ENCODE measurements around the gene GTPBP4.

Gene GTPBP4

GRCh38 chr10:1020460-1020859, 32.2 kb downstream of the GTPBP4 start:
- no peak overlapping the region for H3K9ac ChIP-seq (ENCODE audit: low read depth in 1 of 2, low read length in 2 of 2)
- H3K27me3 ChIP-seq (ENCODE audit: control insufficient read depth in 2 of 2, insufficient read depth in 2 of 2, low read length in 2 of 2): no peaks in the 10 kb centered on the region
- no peaks in the 10 kb centered on the region for H3K9me3 ChIP-seq (ENCODE audit: control insufficient read depth in 2 of 2, low read length in 2 of 2)
- H3K4me1 ChIP-seq (ENCODE audit: control insufficient read depth in 2 of 2, insufficient read depth in 2 of 2, low read length in 2 of 2): no peaks in the 10 kb centered on the region
- peaks cover 28 to 29% of the 10 kb centered on the region in 2 donors for H3K36me3 ChIP-seq (ENCODE audit: control insufficient read depth in 2 of 2, insufficient read depth in 2 of 2, low read length in 2 of 2)
- no peak overlapping the region for H3K27ac ChIP-seq (ENCODE audit: low read depth in 2 of 2, low read length in 2 of 2)
- no peak overlapping the region for H3K4me3 ChIP-seq (ENCODE audit: low read length in 2 of 2)

DNA sequence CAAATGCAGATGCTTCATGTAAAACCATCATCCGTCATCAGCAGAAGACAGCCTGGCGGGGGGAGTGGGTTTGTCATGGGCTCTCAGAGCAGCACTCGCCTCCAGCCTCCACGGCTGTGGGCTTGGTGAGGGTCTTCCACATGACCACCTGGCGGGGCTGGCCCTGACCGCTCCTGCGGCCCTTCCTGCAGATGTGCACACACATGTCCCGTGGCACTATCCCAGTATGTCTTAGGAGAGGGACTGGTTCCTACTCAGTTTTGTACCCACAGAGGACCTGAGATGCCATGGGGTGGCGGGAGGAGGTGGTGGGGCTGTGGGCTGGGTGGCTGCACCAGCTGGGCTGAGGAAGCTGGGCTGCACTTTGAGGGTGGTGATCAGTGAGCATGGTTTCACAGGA, 32.7 kb downstream of the GTPBP4 start:
- H3K27ac ChIP-seq (ENCODE audit: low read depth in 2 of 2, low read length in 2 of 2): no peak overlapping the region
- H3K9me3 ChIP-seq (ENCODE audit: control insufficient read depth in 2 of 2, low read length in 2 of 2): no peaks in the 10 kb centered on the region
- peaks cover 24 to 25% of the 10 kb centered on the region in 2 donors for H3K36me3 ChIP-seq (ENCODE audit: control insufficient read depth in 2 of 2, insufficient read depth in 2 of 2, low read length in 2 of 2)
- H3K27me3 ChIP-seq (ENCODE audit: control insufficient read depth in 2 of 2, insufficient read depth in 2 of 2, low read length in 2 of 2): no peaks in the 10 kb centered on the region
- no peak overlapping the region for H3K9ac ChIP-seq (ENCODE audit: low read depth in 1 of 2, low read length in 2 of 2)
- no peak overlapping the region for H3K4me3 ChIP-seq (ENCODE audit: low read length in 2 of 2)
- no peaks in the 10 kb centered on the region for H3K4me1 ChIP-seq (ENCODE audit: control insufficient read depth in 2 of 2, insufficient read depth in 2 of 2, low read length in 2 of 2)

DNA sequence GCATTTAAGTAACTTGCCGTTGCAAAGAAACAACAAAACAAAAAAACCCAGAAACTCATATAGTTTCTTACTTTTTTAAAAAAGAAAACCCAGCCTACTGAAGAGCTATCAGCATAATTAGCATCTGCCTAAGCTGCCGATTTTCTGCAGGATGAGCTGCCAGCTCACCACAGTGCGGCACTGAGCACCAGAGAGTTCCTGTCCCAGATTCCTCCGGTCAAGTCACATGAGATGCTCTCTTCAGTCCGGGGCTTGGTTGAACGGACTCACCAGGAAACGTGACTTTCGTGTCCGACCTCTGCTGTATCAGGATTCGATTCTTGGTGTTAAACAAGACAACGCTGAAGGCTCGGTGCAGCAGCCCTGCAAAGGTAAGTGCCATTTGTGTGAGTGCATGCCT, 34.2 kb downstream of the GTPBP4 start:
- H3K9ac ChIP-seq (ENCODE audit: low read depth in 1 of 2, low read length in 2 of 2): no peak overlapping the region
- no peak overlapping the region for H3K4me3 ChIP-seq (ENCODE audit: low read length in 2 of 2)

GRCh38 chr10:1024103-1024502, 35.9 kb downstream of the GTPBP4 start:
- no peaks in the 10 kb centered on the region for H3K9me3 ChIP-seq (ENCODE audit: control insufficient read depth in 2 of 2, low read length in 2 of 2)
- H3K27me3 ChIP-seq (ENCODE audit: control insufficient read depth in 2 of 2, insufficient read depth in 2 of 2, low read length in 2 of 2): no peaks in the 10 kb centered on the region
- H3K9ac ChIP-seq (ENCODE audit: low read depth in 1 of 2, low read length in 2 of 2): no peak overlapping the region
- no peak overlapping the region for H3K27ac ChIP-seq (ENCODE audit: low read depth in 2 of 2, low read length in 2 of 2)
- no peak overlapping the region for H3K4me3 ChIP-seq (ENCODE audit: low read length in 2 of 2)
- no peaks in the 10 kb centered on the region for H3K4me1 ChIP-seq (ENCODE audit: control insufficient read depth in 2 of 2, insufficient read depth in 2 of 2, low read length in 2 of 2)
- H3K36me3 ChIP-seq (ENCODE audit: control insufficient read depth in 2 of 2, insufficient read depth in 2 of 2, low read length in 2 of 2): peaks cover 4 to 9% of the 10 kb centered on the region in 2 donors

More for the DNA sequence above, 34.2 kb downstream of the GTPBP4 start:
- H3K27ac ChIP-seq (ENCODE audit: low read depth in 2 of 2, low read length in 2 of 2): no peak overlapping the region
- H3K27me3 ChIP-seq (ENCODE audit: control insufficient read depth in 2 of 2, insufficient read depth in 2 of 2, low read length in 2 of 2): no peaks in the 10 kb centered on the region
- H3K4me1 ChIP-seq (ENCODE audit: control insufficient read depth in 2 of 2, insufficient read depth in 2 of 2, low read length in 2 of 2): no peaks in the 10 kb centered on the region
- peaks cover 11 to 13% of the 10 kb centered on the region in 2 donors for H3K36me3 ChIP-seq (ENCODE audit: control insufficient read depth in 2 of 2, insufficient read depth in 2 of 2, low read length in 2 of 2)
- H3K9me3 ChIP-seq (ENCODE audit: control insufficient read depth in 2 of 2, low read length in 2 of 2): no peaks in the 10 kb centered on the region

- no peak within 1 kb of the TSS for H3K9ac ChIP-seq (ENCODE audit: low read depth in 1 of 2, low read length in 2 of 2)
- peaks cover 0 to 1% of the 10 kb centered on the region in 2 donors for H3K36me3 ChIP-seq (ENCODE audit: control insufficient read depth in 2 of 2, insufficient read depth in 2 of 2, low read length in 2 of 2)
- H3K9me3 ChIP-seq (ENCODE audit: control insufficient read depth in 2 of 2, low read length in 2 of 2): no peaks in the 10 kb centered on the region
- no peaks in the 10 kb centered on the region for H3K4me1 ChIP-seq (ENCODE audit: control insufficient read depth in 2 of 2, insufficient read depth in 2 of 2, low read length in 2 of 2)
- no peaks in the 10 kb centered on the region for H3K27me3 ChIP-seq (ENCODE audit: control insufficient read depth in 2 of 2, insufficient read depth in 2 of 2, low read length in 2 of 2)
- no peak within 1 kb of the TSS for H3K27ac ChIP-seq (ENCODE audit: low read depth in 2 of 2, low read length in 2 of 2)
- no peak within 1 kb of the TSS for H3K4me3 ChIP-seq (ENCODE audit: low read length in 2 of 2)
These were observed 37.4 kb downstream of the GTPBP4 start, which contains the start of gene IDI2 for GRCh38 chr10:1025683-1026082. IDI2 (minus strand) TSS chr10:1025859; CDS start chr10:1024723, 1,136 bp downstream.

DNA sequence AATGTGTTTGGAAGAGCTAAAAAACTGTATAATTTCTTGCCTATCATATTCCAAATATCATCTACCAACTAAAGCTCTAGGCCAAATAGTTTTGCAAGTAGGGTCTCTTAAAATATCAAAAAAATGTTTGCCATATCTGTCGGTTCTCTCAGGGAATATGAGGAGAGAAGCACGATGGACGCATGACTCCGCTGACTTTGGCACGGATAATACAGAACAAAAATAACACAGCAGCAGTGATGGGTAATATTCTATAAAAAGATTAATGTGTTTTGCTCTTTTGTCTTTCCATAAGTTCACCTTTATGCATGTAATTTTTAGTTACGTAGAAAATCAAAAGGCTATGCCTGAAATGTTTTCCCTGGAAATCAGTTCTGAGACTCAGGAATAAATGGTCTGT, 38.3 kb downstream of the GTPBP4 start:
- H3K27me3 ChIP-seq (ENCODE audit: control insufficient read depth in 2 of 2, insufficient read depth in 2 of 2, low read length in 2 of 2): no peaks in the 10 kb centered on the region
- H3K4me1 ChIP-seq (ENCODE audit: control insufficient read depth in 2 of 2, insufficient read depth in 2 of 2, low read length in 2 of 2): no peaks in the 10 kb centered on the region
- no peak overlapping the region for H3K4me3 ChIP-seq (ENCODE audit: low read length in 2 of 2)
- H3K27ac ChIP-seq (ENCODE audit: low read depth in 2 of 2, low read length in 2 of 2): no peak overlapping the region
- H3K36me3 ChIP-seq (ENCODE audit: control insufficient read depth in 2 of 2, insufficient read depth in 2 of 2, low read length in 2 of 2): no peaks in the 10 kb centered on the region
- H3K9ac ChIP-seq (ENCODE audit: low read depth in 1 of 2, low read length in 2 of 2): no peak overlapping the region
- H3K9me3 ChIP-seq (ENCODE audit: control insufficient read depth in 2 of 2, low read length in 2 of 2): no peaks in the 10 kb centered on the region

GRCh38 chr10:1029838-1030237, 41.6 kb downstream of the GTPBP4 start:
- no peaks in the 10 kb centered on the region for H3K36me3 ChIP-seq (ENCODE audit: control insufficient read depth in 2 of 2, insufficient read depth in 2 of 2, low read length in 2 of 2)
- H3K9me3 ChIP-seq (ENCODE audit: control insufficient read depth in 2 of 2, low read length in 2 of 2): no peaks in the 10 kb centered on the region
- H3K9ac ChIP-seq (ENCODE audit: low read depth in 1 of 2, low read length in 2 of 2): no peak overlapping the region
- no peak overlapping the region for H3K27ac ChIP-seq (ENCODE audit: low read depth in 2 of 2, low read length in 2 of 2)
- no peak overlapping the region for H3K4me3 ChIP-seq (ENCODE audit: low read length in 2 of 2)
- H3K4me1 ChIP-seq (ENCODE audit: control insufficient read depth in 2 of 2, insufficient read depth in 2 of 2, low read length in 2 of 2): no peaks in the 10 kb centered on the region
- H3K27me3 ChIP-seq (ENCODE audit: control insufficient read depth in 2 of 2, insufficient read depth in 2 of 2, low read length in 2 of 2): no peaks in the 10 kb centered on the region

- H3K27ac ChIP-seq (ENCODE audit: low read depth in 2 of 2, low read length in 2 of 2): no peak overlapping the region
- H3K4me3 ChIP-seq (ENCODE audit: low read length in 2 of 2): no peak overlapping the region
- no peaks in the 10 kb centered on the region for H3K9me3 ChIP-seq (ENCODE audit: control insufficient read depth in 2 of 2, low read length in 2 of 2)
- peaks cover 6 to 14% of the 10 kb centered on the region in 2 donors for H3K36me3 ChIP-seq (ENCODE audit: control insufficient read depth in 2 of 2, insufficient read depth in 2 of 2, low read length in 2 of 2)
- H3K27me3 ChIP-seq (ENCODE audit: control insufficient read depth in 2 of 2, insufficient read depth in 2 of 2, low read length in 2 of 2): no peaks in the 10 kb centered on the region
- no peaks in the 10 kb centered on the region for H3K4me1 ChIP-seq (ENCODE audit: control insufficient read depth in 2 of 2, insufficient read depth in 2 of 2, low read length in 2 of 2)
- H3K9ac ChIP-seq (ENCODE audit: low read depth in 1 of 2, low read length in 2 of 2): no peak overlapping the region
These were observed 45.4 kb downstream of the GTPBP4 start for GRCh38 chr10:1033601-1034000.

DNA sequence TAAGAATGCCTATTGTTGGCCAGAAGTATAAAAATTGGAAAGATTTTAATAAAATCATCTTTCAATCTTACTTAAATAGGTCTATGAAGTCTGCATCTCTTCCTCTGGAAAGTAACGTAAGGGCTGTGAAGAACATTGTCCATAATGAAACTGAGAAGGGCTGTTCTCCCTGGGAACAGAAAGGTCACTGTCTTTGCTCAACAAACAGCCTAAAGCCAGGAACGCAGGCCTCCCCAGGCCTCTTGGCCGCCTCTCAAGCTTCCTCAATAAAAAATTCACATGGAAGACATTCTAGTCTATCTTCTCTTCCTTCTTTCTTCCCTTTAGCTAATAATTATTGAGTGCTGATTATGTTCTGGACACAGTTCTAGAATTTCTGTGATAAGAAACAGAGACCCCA, 46.5 kb downstream of the GTPBP4 start:
- H3K27ac ChIP-seq (ENCODE audit: low read depth in 2 of 2, low read length in 2 of 2): no peak overlapping the region
- H3K4me1 ChIP-seq (ENCODE audit: control insufficient read depth in 2 of 2, insufficient read depth in 2 of 2, low read length in 2 of 2): no peaks in the 10 kb centered on the region
- H3K27me3 ChIP-seq (ENCODE audit: control insufficient read depth in 2 of 2, insufficient read depth in 2 of 2, low read length in 2 of 2): no peaks in the 10 kb centered on the region
- no peak overlapping the region for H3K4me3 ChIP-seq (ENCODE audit: low read length in 2 of 2)
- peaks cover 10 to 19% of the 10 kb centered on the region in 2 donors for H3K36me3 ChIP-seq (ENCODE audit: control insufficient read depth in 2 of 2, insufficient read depth in 2 of 2, low read length in 2 of 2)
- H3K9ac ChIP-seq (ENCODE audit: low read depth in 1 of 2, low read length in 2 of 2): no peak overlapping the region
- H3K9me3 ChIP-seq (ENCODE audit: control insufficient read depth in 2 of 2, low read length in 2 of 2): no peaks in the 10 kb centered on the region

GRCh38 chr10:1035201-1035600, 47.0 kb downstream of the GTPBP4 start:
- Histone ChIP-seq H3K9me3 (ENCODE audit: control insufficient read depth in 2 of 2, low read length in 2 of 2) (no peaks in the 10 kb centered on the region), H3K9ac (ENCODE audit: low read depth in 1 of 2, low read length in 2 of 2) (no peak overlapping the region), H3K27ac (ENCODE audit: low read depth in 2 of 2, low read length in 2 of 2) (no peak overlapping the region), H3K27me3 (ENCODE audit: control insufficient read depth in 2 of 2, insufficient read depth in 2 of 2, low read length in 2 of 2) (no peaks in the 10 kb centered on the region), H3K4me3 (ENCODE audit: low read length in 2 of 2) (no peak overlapping the region), H3K4me1 (ENCODE audit: control insufficient read depth in 2 of 2, insufficient read depth in 2 of 2, low read length in 2 of 2) (no peaks in the 10 kb centered on the region), H3K36me3 (ENCODE audit: control insufficient read depth in 2 of 2, insufficient read depth in 2 of 2, low read length in 2 of 2) (peaks cover 13 to 23% of the 10 kb centered on the region in 2 donors)

GRCh38 chr10:1036341-1036791, 48.1 kb downstream of the GTPBP4 start:
- no peak overlapping the region for H3K4me3 ChIP-seq (ENCODE audit: low read length in 2 of 2)
- no peaks in the 10 kb centered on the region for H3K4me1 ChIP-seq (ENCODE audit: control insufficient read depth in 2 of 2, insufficient read depth in 2 of 2, low read length in 2 of 2)
- H3K9ac ChIP-seq (ENCODE audit: low read depth in 1 of 2, low read length in 2 of 2): no peak overlapping the region
- H3K27me3 ChIP-seq (ENCODE audit: control insufficient read depth in 2 of 2, insufficient read depth in 2 of 2, low read length in 2 of 2): no peaks in the 10 kb centered on the region
- no peaks in the 10 kb centered on the region for H3K9me3 ChIP-seq (ENCODE audit: control insufficient read depth in 2 of 2, low read length in 2 of 2)
- peaks cover 20 to 34% of the 10 kb centered on the region in 2 donors for H3K36me3 ChIP-seq (ENCODE audit: control insufficient read depth in 2 of 2, insufficient read depth in 2 of 2, low read length in 2 of 2)
- H3K27ac ChIP-seq (ENCODE audit: low read depth in 2 of 2, low read length in 2 of 2): no peak overlapping the region

Measured in mucosa of rectum (tissue), 2 donors.